Measurements from ENCODE around the gene SAXO1.

SAXO1 gene

GRCh38 chr9:18922161-18922885 is 110.7 kb downstream of the SAXO1 start:
- Histone ChIP-seq H3K4me3 (no peak overlapping the region), H3K27ac (no peak overlapping the region)

GRCh38 chr9:18921366-18922075 is 111.5 kb downstream of the SAXO1 start:
- Histone ChIP-seq H3K4me3 (no peak overlapping the region), H3K27ac (no peak overlapping the region)

GRCh38 chr9:18920141-18921084 is 112.6 kb downstream of the SAXO1 start:
- H3K27ac ChIP-seq: no peak overlapping the region
- no peak overlapping the region for H3K4me3 ChIP-seq

- H3K4me3 ChIP-seq: no peak overlapping the region
- H3K27ac ChIP-seq: no peak overlapping the region
Measured at GRCh38 chr9:18911714-18912342, 121.2 kb downstream of the SAXO1 start.

GRCh38 chr9:18910916-18911315 is 122.1 kb downstream of the SAXO1 start:
- Histone ChIP-seq H3K4me3 (no peak overlapping the region), H3K27ac (no peak overlapping the region)

GRCh38 chr9:18910435-18910834 is 122.6 kb downstream of the SAXO1 start:
- Histone ChIP-seq H3K27ac (no peak overlapping the region), H3K4me3 (no peak overlapping the region)

GRCh38 chr9:18909140-18910018 is 123.6 kb downstream of the SAXO1 start:
- no peak overlapping the region for H3K27ac ChIP-seq
- no peak overlapping the region for H3K4me3 ChIP-seq

- Histone ChIP-seq H3K4me3 (no peak overlapping the region), H3K27ac (no peak overlapping the region)
Measured at GRCh38 chr9:18907927-18908625, 124.9 kb downstream of the SAXO1 start.

GRCh38 chr9:18906656-18907395 is 126.2 kb downstream of the SAXO1 start:
- H3K27ac ChIP-seq: no peak overlapping the region
- H3K4me3 ChIP-seq: no peak overlapping the region

- Histone ChIP-seq H3K27ac (no peak overlapping the region), H3K4me3 (no peak overlapping the region)
Measured at GRCh38 chr9:18905883-18906629, 127.0 kb downstream of the SAXO1 start.

- no peak overlapping the region for H3K27ac ChIP-seq
Measured at GRCh38 chr9:18905028-18905882, 127.8 kb downstream of the SAXO1 start.

GRCh38 chr9:18903450-18903849 is 129.6 kb downstream of the SAXO1 start:
- no peak overlapping the region for H3K4me3 ChIP-seq

More at GRCh38 chr9:18905028-18905882, 127.8 kb downstream of the SAXO1 start:
- H3K4me3 ChIP-seq: no peak overlapping the region

GRCh38 chr9:18896531-18897179 is 136.4 kb downstream of the SAXO1 start:
- no peak overlapping the region for H3K4me3 ChIP-seq
- no peak overlapping the region for H3K27ac ChIP-seq

More at GRCh38 chr9:18903450-18903849, 129.6 kb downstream of the SAXO1 start:
- H3K27ac ChIP-seq: no peak overlapping the region

GRCh38 chr9:18896004-18896403 is 137.0 kb downstream of the SAXO1 start:
- H3K27ac ChIP-seq: no peak overlapping the region
- H3K4me3 ChIP-seq: no peak overlapping the region

- H3K27ac ChIP-seq: no peak overlapping the region
- no peak overlapping the region for H3K4me3 ChIP-seq
Measured at GRCh38 chr9:18893491-18893890, 139.5 kb downstream of the SAXO1 start.

Data from skin epidermis (tissue), 12 donors.